K562 (cell line): ENCODE measurements around the gene ACSF3. TPM values are rescaled to one million over a fixed set of nuclear protein-coding genes. Genes with fewer than 3 reads are reported as not detected.
A peak's percentile ranks its signal among the peaks of the same experiment; 100 is the strongest.

Experiments used
- ATAC-seq: fragments of 200-7000 bp; cut with Tn5 transposase; 3 replicates; pipeline ENCODE4 v1.9.1; 2020; ENCODE audit warnings: moderate library complexity
- BruUV-seq: library from RNA; stranded (reverse); fragments of 400-500 nt; replicated peaks from 2 replicates; lab custom pipeline; 2021; lab: Mats Ljungman, UMichigan
- CTCF ChIA-PET: fragments of 300-600 bp; formaldehyde crosslinking; extraction: SDS; loops from one replicate; lab custom pipeline; 2021; ENCODE audit warnings: low intra/inter-chr PET ratio; lab: Yijun Ruan, JAX
- POLR2A ChIA-PET: fragments of 300-600, 350-650 bp; sonication (Branson Sonifier 250); formaldehyde crosslinking; extraction: SDS; loops from one replicate; lab custom pipeline; 2021; ENCODE audit warnings: antibody characterized with exemption, inconsistent platforms; lab: Yijun Ruan, JAX
- DNase-seq, 4 experiments: peaks; one replicate each; pipeline versions ENCODE4 v3.0.0 to v3.0.0-alpha.2; 2011 to 2018; ENCODE audit warnings: low spot score in 3 of 4, mixed read lengths in 3 of 4; ENCODE audit errors: extremely low read depth in 1 of 4
- FAIRE-seq: peaks from 2 replicates; lab custom pipeline; 2011; peaks lifted over from hg19 to GRCh38; lab: Jason Lieb, UNC
- H2AFZ ChIP-seq: 2 replicates; pipeline ENCODE4 v1.6.0; 2011; ENCODE audit warnings: low read depth, low read length, control low read depth, inconsistent platforms
- H3K27ac ChIP-seq: fragments of 200-600 bp; 3 replicates; pipeline ENCODE4 v1.8.0; 2011; ENCODE audit warnings: low read depth, mild to moderate bottlenecking, control low read depth, inconsistent platforms, low read length, moderate library complexity, mixed read lengths; ENCODE audit errors: extremely low read depth
- H3K27me3 ChIP-seq, 2 experiments: fragments of 300-600 bp in 1 of 2; 2 replicates in 1 of 2; 3 replicates in 1 of 2; pipeline versions ENCODE4 v1.6.0 to v1.8.0; 2011; ENCODE audit warnings: inconsistent platforms in 2 of 2, low read length in 2 of 2, mild to moderate bottlenecking in 1 of 2, mixed read lengths in 1 of 2, moderate library complexity in 1 of 2; ENCODE audit not compliant: control insufficient read depth in 2 of 2, insufficient read depth in 2 of 2
- H3K36me3 ChIP-seq: fragments of 300-600 bp; 3 replicates; pipeline ENCODE4 v1.8.0; 2011; ENCODE audit warnings: mild to moderate bottlenecking, low read length, inconsistent platforms; ENCODE audit not compliant: control insufficient read depth, insufficient read depth
- H3K4me1 ChIP-seq, 2 experiments: fragments of 200-600 bp in 1 of 2; replicated peaks in 1 of 2; 2 replicates in 1 of 2; 3 replicates in 1 of 2; pipeline versions ENCODE4 v1.5.1 to v1.8.0; 2011; ENCODE audit warnings: inconsistent platforms in 2 of 2, low read length in 2 of 2, mild to moderate bottlenecking in 1 of 2, mixed read lengths in 1 of 2, moderate library complexity in 1 of 2; ENCODE audit not compliant: control insufficient read depth in 2 of 2, insufficient read depth in 2 of 2
- H3K4me2 ChIP-seq: 2 replicates; pipeline ENCODE4 v1.6.1; 2011; ENCODE audit warnings: low read length, control low read depth, inconsistent platforms, mixed read lengths; ENCODE audit not compliant: insufficient read depth
- H3K4me3 ChIP-seq: fragments of 200-600 bp; sonication (generic), shearing (Covaris generic); 2 replicates; pipeline ENCODE4 v1.5.1; 2016; ENCODE audit warnings: control low read depth, inconsistent platforms
- H3K79me2 ChIP-seq: fragments of 200-600 bp; 3 replicates; pipeline ENCODE4 v1.8.0; 2011; ENCODE audit warnings: low read length, inconsistent platforms; ENCODE audit not compliant: control insufficient read depth, insufficient read depth
- H3K9ac ChIP-seq, 2 experiments: 2 replicates each; pipeline versions ENCODE4 v1.6.0 to v1.6.1; 2011; ENCODE audit warnings: low read depth in 2 of 2, low read length in 2 of 2, control low read depth in 1 of 2, inconsistent platforms in 1 of 2, mild to moderate bottlenecking in 1 of 2, mixed read lengths in 1 of 2; ENCODE audit not compliant: insufficient read depth in 1 of 2
- H3K9me1 ChIP-seq: one replicate; pipeline ENCODE4 v1.6.0; 2011; ENCODE audit warnings: inconsistent platforms, mild to moderate bottlenecking, low read length, moderate library complexity; ENCODE audit not compliant: control insufficient read depth, insufficient read depth
- H3K9me3 ChIP-seq: replicated peaks from 2 replicates; pipeline ENCODE4 v1.5.1; 2011; ENCODE audit warnings: low read depth, low read length, inconsistent platforms; ENCODE audit not compliant: control insufficient read depth, insufficient read depth
- H4K20me1 ChIP-seq: replicated peaks from 2 replicates; pipeline ENCODE4 v1.6.1; 2011; ENCODE audit warnings: low read length, inconsistent platforms, mixed read lengths; ENCODE audit not compliant: control insufficient read depth, insufficient read depth
- EP400 ChIP-seq: fragments of 450-650 bp; IDR thresholded peaks from 2 replicates; pipeline ENCODE4 v1.6.1; 2017; ENCODE audit warnings: antibody characterized with exemption, mild to moderate bottlenecking, moderate library complexity
- MEIS2 ChIP-seq: fragments of 450-650 bp; IDR thresholded peaks from 2 replicates; pipeline ENCODE4 v1.6.1; 2014; ENCODE audit warnings: mild to moderate bottlenecking; ENCODE audit not compliant: partially characterized antibody
- MNT ChIP-seq, 2 experiments: fragments of 450-650 bp; conservative IDR thresholded peaks; 2 replicates each; pipeline ENCODE4 v1.6.1; 2017; ENCODE audit warnings: mild to moderate bottlenecking in 2 of 2, moderate library complexity in 2 of 2
- PML ChIP-seq: IDR thresholded peaks from 2 replicates; pipeline ENCODE4 v1.6.1; 2012; ENCODE audit warnings: low read length, inconsistent platforms
- POLR2G ChIP-seq: fragments of 200-400 bp; formaldehyde crosslinking; IDR thresholded peaks from 2 replicates; pipeline ENCODE4 v1.6.1; 2017; ENCODE audit warnings: low read depth, mild to moderate bottlenecking, antibody characterized with exemption, low read length, moderate library complexity
- SIN3A ChIP-seq, 2 experiments: fragments of 150-350 bp in 1 of 2; IDR thresholded peaks; 2 replicates each; pipeline ENCODE4 v1.6.1; 2011 to 2016; ENCODE audit warnings: borderline replicate concordance in 2 of 2, low read depth in 2 of 2, low read length in 2 of 2, mild to moderate bottlenecking in 2 of 2, moderate library complexity in 2 of 2; ENCODE audit not compliant: control insufficient read depth in 1 of 2
- ZNF263 ChIP-seq: sonication (generic); formaldehyde crosslinking; IDR thresholded peaks from 2 replicates; pipeline ENCODE4 v1.8.0; 2022; ENCODE audit warnings: mild to moderate bottlenecking, missing genetic modification reagents, borderline replicate concordance
- WGBS: fragments of 100-300 bp; shearing (Covaris generic); methylation state at CpG from one replicate; pipeline ENCODE4 v1.1.6; 2016; ENCODE audit warnings: low coverage, mixed read lengths; ENCODE audit not compliant: insufficient coverage; ENCODE audit errors: missing lambda C conversion rate; 5-methylcytosine and 5-hydroxymethylcytosine counted together
- in situ Hi-C: fragments of 300-500 bp; cut with MboI; formaldehyde crosslinking; loops from 4 replicates; pipeline ENCODE4 v1.15.0; 2018; ENCODE audit warnings: inconsistent platforms, mixed read lengths
- intact Hi-C: fragments of 100-400 bp; cut with micrococcal nuclease; formaldehyde crosslinking; loops from 2 replicates; pipeline ENCODE4 v1.14.2; 2022
- polyA plus RNA-seq, 8 experiments: library from polyadenylated mRNA; depleted of rRNA in 4 of 8; stranded (reverse) in 5 of 8; unstranded in 3 of 8; fragments of >200 nt; fragmentation: Nextera tagmentation in 2 of 8; fragmentation: Illumina TruSeq in 1 of 8; extraction: Ambion mirVana in 2 of 8; extraction: Trizol in 1 of 8; gene quantifications; 2 replicates each; pipeline versions ENCODE4 v1.2.1 to v1.2.3, GENCODE V29; 2011 to 2014; ENCODE audit warnings: inconsistent platforms in 1 of 8, missing spikeins in 1 of 8
- total RNA-seq, 7 experiments: library from RNA; depleted of rRNA in 6 of 7; stranded (reverse); fragments of >200 nt in 6 of 7; fragmentation: Illumina TruSeq in 2 of 7; extraction: Trizol in 2 of 7; gene quantifications; 2 replicates each; pipeline versions ENCODE4 v1.2.1 to v1.2.3, GENCODE V29; 2011 to 2021; ENCODE audit warnings: low replicate concordance in 1 of 7

The ACSF3 gene
- total and polyA plus RNA-seq, 9 of the 15 experiments (the other 6 are each of a cell fraction or from before 2014, with no cell fraction given): 0.77 to 32.8 (median 14.7) TPM

GRCh38 chr16:89140981-89141883 lies 47.6 kb downstream of the ACSF3 start (continued):
- TF ChIP-seq ZNF263 (CRISPR knock-in tag) (no peak), MEIS2 (no peak), EP400 (no peak)

GRCh38 chr16:89141884-89142267 lies 48.2 kb downstream of the ACSF3 start:
- H3K9me1 ChIP-seq: no peaks in the 10 kb centered on the region
- H3K79me2 ChIP-seq: no peaks in the 10 kb centered on the region
- peaks cover 0 to 22% of the 10 kb centered on the region in 2 experiments; a peak in 2 of 5 replicates for H3K4me1 ChIP-seq
- CTCF ChIA-PET: no interaction called here
- DNase-seq (no peak), FAIRE-seq (no peak)
- WGBS: 92% methylated on average over 8 of the region's 13 CpGs
- TF ChIP-seq SIN3A (IDR thresholded peaks at IDR 0.05; ENCODE audit: borderline replicate concordance in 2 of 2, control insufficient read depth in 1 of 2, low read depth in 2 of 2, low read length in 2 of 2) (no peak), POLR2G (peak; percentile 48; the same call in 1 of the 2 replicates), MNT (conservative IDR thresholded peaks at IDR 0.05) (no peak), PML (no peak)
- TF ChIP-seq, all 486 proteins: peak for 1
- Histone ChIP-seq H3K27ac (no peak overlapping the region), H2AFZ (no peak overlapping the region), H3K9ac (0 out of 4 replicates have a peak overlapping the region, but pooled peaks of 1 of the 2 experiments have one; percentile 5), H4K20me1 (no peaks in the 10 kb centered on the region), H3K9me3 (peaks cover 2% of the 10 kb centered on the region), H3K27me3 (no peaks in the 10 kb centered on the region), H3K4me2 (no peak overlapping the region), H3K36me3 (peaks cover 44% of the 10 kb centered on the region; the same call in 2 of the 3 replicates), H3K4me3 (no peak overlapping the region)
- intact Hi-C loops (no loop called here), in situ Hi-C loops (no loop called here)
- POLR2A ChIA-PET: interaction anchor here (0.6 kb wide), 2 partner anchors 14 to 36 kb away, joined by 3 read pairs; no protein-coding TSS in a partner anchor
- BruUV-seq: no TSS peak
- no peak for ATAC-seq
